ENCODE results near the gene TMEM8B.

GRCh38 chr9:35831040-35831439 lies 2.0 kb downstream of the TMEM8B start:
- TF ChIP-seq CTCF (IDR thresholded peaks at IDR 0.05; ENCODE audit: low read length) (no peak), EZH2phosphoT487 (IDR thresholded peaks at IDR 0.05; ENCODE audit: low read length) (no peak)
